GM12878 (cell line): ENCODE measurements around the gene NEFH.

Experiments used
- JUNB ChIP-seq: IDR thresholded peaks from 2 replicates; pipeline ENCODE4 v1.6.1; 2016; ENCODE audit warnings: antibody characterized with exemption, mild to moderate bottlenecking
- POLR2AphosphoS2 ChIP-seq: IDR thresholded peaks from 2 replicates; pipeline ENCODE4 v1.6.1; 2011; ENCODE audit warnings: low read depth, mild to moderate bottlenecking, low read length, improper control_type of control experiment, moderate library complexity

GRCh38 chr22:29475550-29475949, 4.5 kb upstream of the NEFH start:
- no peak for TF ChIP-seq JUNB
- no peak for TF ChIP-seq POLR2AphosphoS2
